Activated B cell treated with CpG ODN at 0.5 μM for 24 hours (primary cell): ENCODE results near the gene PRUNE1. TPM values are rescaled to one million over a fixed set of nuclear protein-coding genes. Genes with fewer than 3 reads are reported as not detected.

Experiments
- ATAC-seq: fragments of 200-7000 bp; cut with Tn5 transposase; one replicate; pipeline ENCODE4 v1.10.0; 2021; ENCODE audit warnings: low read depth, mild to moderate bottlenecking, moderate library complexity
- CTCF ChIA-PET: fragments of 350-600 bp; sonication (Branson Sonifier 250); formaldehyde crosslinking; loops from one replicate; lab custom pipeline; 2021; ENCODE audit warnings: antibody characterized with exemption; lab: Charles Lee
- POLR2A ChIA-PET: fragments of 350-600 bp; sonication (Branson Sonifier 250); formaldehyde crosslinking; loops from one replicate; lab custom pipeline; 2021; ENCODE audit warnings: antibody characterized with exemption; lab: Charles Lee
- DNase-seq: peaks from one replicate; pipeline ENCODE4 v3.0.0; 2022
- H3K27ac Mint-ChIP-seq: one replicate; pipeline ENCODE4 v1.8.0; 2020; ENCODE audit warnings: mixed read lengths
- H3K27me3 Mint-ChIP-seq: one replicate; pipeline ENCODE4 v1.8.0; 2021; ENCODE audit warnings: mixed read lengths
- H3K36me3 Mint-ChIP-seq: one replicate; pipeline ENCODE4 v1.8.0; 2021; ENCODE audit warnings: low read depth, mixed read lengths
- H3K4me1 Mint-ChIP-seq: one replicate; pipeline ENCODE4 v1.8.0; 2021; ENCODE audit warnings: mixed read lengths
- H3K4me3 Mint-ChIP-seq: one replicate; pipeline ENCODE4 v1.8.0; 2020; ENCODE audit warnings: mild to moderate bottlenecking, mixed read lengths
- H3K9me3 Mint-ChIP-seq: one replicate; pipeline ENCODE4 v1.8.0; 2020; ENCODE audit warnings: mixed read lengths
- intact Hi-C: fragments of 100-400 bp; cut with micrococcal nuclease; formaldehyde crosslinking; loops from one replicate; pipeline ENCODE4 v1.15.1; 2024
- total RNA-seq: library from RNA; stranded (reverse); gene quantifications from 2 replicates; pipeline ENCODE4 v1.2.3, GENCODE V29; 2022
- TF ChIP-seq, protein P1 (sequence below): fragments of 200-600 bp; IDR thresholded peaks from one replicate; pipeline ENCODE4 v1.8.0; 2022; ENCODE audit warnings: antibody characterized with exemption, mild to moderate bottlenecking

PRUNE1 gene
- total RNA-seq, 1 donor from 2014 or later: 14.2 TPM

DNA sequence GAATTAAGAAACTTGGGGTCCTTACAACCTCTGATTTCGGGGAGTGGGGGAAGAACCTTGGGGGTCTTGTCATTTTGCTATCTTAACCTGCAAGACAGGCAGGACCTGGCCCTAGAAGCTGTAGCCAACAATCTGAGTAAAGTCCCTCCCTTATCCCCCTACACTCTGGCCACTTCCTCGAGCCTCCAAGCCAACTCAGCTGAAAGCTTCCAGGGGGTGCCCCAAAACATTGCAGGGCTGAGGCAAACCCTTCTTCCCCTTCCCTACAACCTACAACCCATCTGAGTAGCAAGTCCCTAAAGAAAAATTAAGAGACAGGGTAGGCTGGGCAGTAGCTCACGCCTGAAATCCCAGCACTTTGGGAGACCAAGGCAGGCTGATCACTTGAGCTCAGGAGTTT is 38.6 kb upstream of the PRUNE1 start:
- POLR2A ChIA-PET: interaction anchor here (0.7 kb wide), 1 partner anchor 12 kb away, joined by 4 read pairs; no protein-coding TSS in a partner anchor
- H3K27ac Mint-ChIP-seq: peak overlapping the region; percentile 37

DNA sequence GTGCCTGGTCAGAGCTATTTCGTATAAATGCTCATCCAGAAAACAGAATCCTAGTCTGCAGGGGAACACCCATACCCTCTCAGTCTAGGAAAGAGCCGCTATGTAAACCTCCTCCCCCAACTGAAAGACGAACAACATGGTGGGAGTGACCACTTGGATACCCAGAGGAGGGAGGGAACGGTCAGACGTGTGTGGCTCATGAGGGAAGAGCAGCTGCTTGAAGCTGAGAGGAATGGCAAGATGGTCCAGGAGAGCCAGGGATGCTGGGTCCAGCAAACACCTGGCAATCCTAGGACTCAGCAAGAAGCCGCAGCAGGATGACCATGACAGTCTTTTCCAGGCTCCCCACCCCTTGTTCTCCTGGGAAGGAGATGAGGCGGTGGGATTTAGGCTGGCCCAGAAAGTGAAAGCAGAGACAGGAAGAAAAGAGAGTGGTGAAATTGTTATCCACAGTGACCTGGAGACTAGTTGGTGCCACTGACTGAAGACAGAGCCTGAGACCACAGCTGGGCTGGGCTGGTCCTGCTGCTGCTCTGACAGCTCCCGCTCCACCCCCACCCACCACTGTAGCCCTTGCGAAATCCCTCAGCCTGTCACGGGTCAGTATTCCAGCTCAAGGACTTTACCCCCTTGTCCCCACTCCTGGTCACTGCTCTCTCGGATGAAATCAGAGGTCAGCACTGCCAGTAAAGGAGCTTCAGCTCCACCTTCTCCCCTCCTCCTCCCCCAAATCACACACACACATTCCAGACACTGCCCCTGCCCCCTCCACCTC is 37.3 kb upstream of the PRUNE1 start:
- POLR2A ChIA-PET: interaction anchor here (0.8 kb wide), 1 partner anchor 1084 kb away, joined by 3 read pairs; a partner anchor contains a TSS
- H3K27me3 Mint-ChIP-seq: no peaks in the 10 kb centered on the region
- intact Hi-C loops: loop anchor here (10.0 kb wide), 1 partner anchor 736 kb away; the partner anchor contains the start of gene ANP32E
- peaks cover 36% of the 10 kb centered on the region for H3K36me3 Mint-ChIP-seq
- TF ChIP-seq, protein P1, sequence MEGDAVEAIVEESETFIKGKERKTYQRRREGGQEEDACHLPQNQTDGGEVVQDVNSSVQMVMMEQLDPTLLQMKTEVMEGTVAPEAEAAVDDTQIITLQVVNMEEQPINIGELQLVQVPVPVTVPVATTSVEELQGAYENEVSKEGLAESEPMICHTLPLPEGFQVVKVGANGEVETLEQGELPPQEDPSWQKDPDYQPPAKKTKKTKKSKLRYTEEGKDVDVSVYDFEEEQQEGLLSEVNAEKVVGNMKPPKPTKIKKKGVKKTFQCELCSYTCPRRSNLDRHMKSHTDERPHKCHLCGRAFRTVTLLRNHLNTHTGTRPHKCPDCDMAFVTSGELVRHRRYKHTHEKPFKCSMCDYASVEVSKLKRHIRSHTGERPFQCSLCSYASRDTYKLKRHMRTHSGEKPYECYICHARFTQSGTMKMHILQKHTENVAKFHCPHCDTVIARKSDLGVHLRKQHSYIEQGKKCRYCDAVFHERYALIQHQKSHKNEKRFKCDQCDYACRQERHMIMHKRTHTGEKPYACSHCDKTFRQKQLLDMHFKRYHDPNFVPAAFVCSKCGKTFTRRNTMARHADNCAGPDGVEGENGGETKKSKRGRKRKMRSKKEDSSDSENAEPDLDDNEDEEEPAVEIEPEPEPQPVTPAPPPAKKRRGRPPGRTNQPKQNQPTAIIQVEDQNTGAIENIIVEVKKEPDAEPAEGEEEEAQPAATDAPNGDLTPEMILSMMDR: no peak
- CTCF ChIA-PET: no interaction called here
- H3K27ac Mint-ChIP-seq: peak overlapping the region; percentile 63
- H3K9me3 Mint-ChIP-seq: no peaks in the 10 kb centered on the region
- H3K4me3 Mint-ChIP-seq: no peak overlapping the region
- H3K4me1 Mint-ChIP-seq: peaks cover 40% of the 10 kb centered on the region
- no peak for ATAC-seq
- no peak for DNase-seq

More for the DNA sequence above, 38.6 kb upstream of the PRUNE1 start:
- Mint-ChIP-seq H3K4me1 (peaks cover 34% of the 10 kb centered on the region), H3K4me3 (no peak overlapping the region), H3K9me3 (no peaks in the 10 kb centered on the region), H3K27me3 (no peaks in the 10 kb centered on the region), H3K36me3 (peaks cover 47% of the 10 kb centered on the region)
- CTCF ChIA-PET: no interaction called here
- DNase-seq (no peak), ATAC-seq (no peak)
- intact Hi-C loops: loop anchor here (10.0 kb wide), 1 partner anchor 735 kb away; the partner anchor contains the start of gene ANP32E
- TF ChIP-seq, protein P1: no peak

DNA sequence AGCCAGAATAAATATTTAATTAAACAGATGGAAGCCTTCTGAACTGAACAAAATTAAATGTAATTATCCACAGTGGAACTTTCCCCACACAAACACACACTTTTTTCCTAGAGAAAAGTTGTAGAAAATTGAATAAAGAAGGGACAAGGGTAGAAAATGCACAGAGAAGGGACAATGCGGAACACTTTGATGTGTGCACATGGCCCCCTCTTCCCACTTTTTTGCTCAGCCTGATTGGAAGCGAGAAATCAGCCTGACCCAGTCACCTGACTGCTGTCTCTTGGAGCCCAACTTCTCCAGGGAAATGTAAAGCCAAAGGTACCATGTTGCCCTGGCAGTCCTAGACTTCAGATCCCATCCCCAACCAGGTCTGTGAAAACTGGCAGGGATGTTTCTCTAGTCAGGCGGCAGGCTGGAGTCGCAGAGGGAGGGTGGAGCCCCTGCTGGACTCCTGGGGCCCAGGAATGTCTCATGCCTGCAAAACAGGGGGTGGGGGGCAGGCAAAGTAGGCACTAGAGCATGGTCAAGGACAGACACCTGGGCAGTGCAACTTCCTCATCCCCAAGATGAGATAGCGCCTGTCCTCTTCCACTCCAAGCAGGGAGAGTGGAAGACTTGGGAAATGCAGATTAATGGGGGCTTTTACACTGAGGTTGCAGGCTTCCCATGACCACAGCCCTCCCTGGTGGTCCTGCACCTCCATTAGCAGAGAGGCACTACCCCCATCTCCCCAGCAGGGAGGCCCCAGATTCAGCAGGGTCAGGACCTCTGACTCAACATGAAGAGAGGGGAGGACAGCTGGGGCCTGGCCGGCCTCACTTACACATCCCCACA is 36.4 kb upstream of the PRUNE1 start:
- ChIA-PET POLR2A (interaction anchor here (0.5 to 0.8 kb wide), 2 partner anchors 11 to 1085 kb away, joined by 3 read pairs; a partner anchor contains a TSS), CTCF (no interaction called here)
- H3K36me3 Mint-ChIP-seq: peaks cover 28% of the 10 kb centered on the region
- ATAC-seq (no peak), DNase-seq (no peak)
- TF ChIP-seq, protein P1: no peak
- no peaks in the 10 kb centered on the region for H3K9me3 Mint-ChIP-seq
- peak overlapping the region; percentile 83 for H3K4me3 Mint-ChIP-seq
- H3K27me3 Mint-ChIP-seq: no peaks in the 10 kb centered on the region
- H3K4me1 Mint-ChIP-seq: peaks cover 46% of the 10 kb centered on the region
- peak overlapping the region; percentile 63 for H3K27ac Mint-ChIP-seq
- intact Hi-C loops: loop anchor here (10.0 kb wide), 1 partner anchor 737 kb away; the partner anchor contains the start of gene ANP32E

DNA sequence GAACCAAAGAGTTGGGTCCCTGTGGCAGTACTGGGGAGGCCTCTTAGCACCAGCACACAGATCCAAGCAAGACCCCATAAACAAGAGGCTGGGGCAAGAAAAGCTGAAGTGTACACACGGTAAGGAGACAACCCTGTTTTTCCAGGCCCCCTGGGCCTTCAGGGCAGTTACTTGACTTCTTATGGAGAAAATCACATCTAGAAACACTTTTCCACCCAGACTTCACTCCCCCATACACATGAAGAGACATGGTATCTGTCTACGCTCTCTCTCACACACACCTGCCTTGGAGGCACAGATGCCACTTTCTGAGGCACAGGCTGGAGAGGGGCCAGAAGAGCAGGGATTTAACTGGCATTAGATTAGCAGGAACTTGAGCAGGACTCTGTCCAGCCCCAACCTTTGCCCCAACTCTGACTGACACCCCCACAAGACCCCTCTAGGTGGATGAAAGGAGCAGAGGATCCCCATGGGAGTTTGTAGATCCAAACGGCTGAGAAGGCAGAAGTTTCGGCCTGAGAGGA is 35.8 kb upstream of the PRUNE1 start:
- POLR2A ChIA-PET: interaction anchor here (0.6 to 2.1 kb wide), 3 partner anchors 23 to 367 kb away, joined by 3 to 9 read pairs (median 4); partner anchors contain the start of gene CTSS
- intact Hi-C loops: loop anchor here (10.0 kb wide), 1 partner anchor 738 kb away; the partner anchor contains the start of gene ANP32E
- peak overlapping the region; percentile 85 for H3K27ac Mint-ChIP-seq
- no peaks in the 10 kb centered on the region for H3K9me3 Mint-ChIP-seq
- TF ChIP-seq, protein P1: no peak
- no peak for DNase-seq
- peak overlapping the region; percentile 83 for H3K4me3 Mint-ChIP-seq
- no peaks in the 10 kb centered on the region for H3K27me3 Mint-ChIP-seq
- H3K36me3 Mint-ChIP-seq: peaks cover 21% of the 10 kb centered on the region
- ATAC-seq: no peak
- CTCF ChIA-PET: no interaction called here
- H3K4me1 Mint-ChIP-seq: peaks cover 53% of the 10 kb centered on the region
